ENCODE measurements around the gene DLX3.
A peak's percentile ranks its signal among the peaks of the same experiment; 100 is the strongest.
"Not testable (repeated sequence)": the region's sequence is repeated elsewhere in the genome, so short reads cannot be mapped to it uniquely, and the experiment has no call there.

DLX3 gene

DNA sequence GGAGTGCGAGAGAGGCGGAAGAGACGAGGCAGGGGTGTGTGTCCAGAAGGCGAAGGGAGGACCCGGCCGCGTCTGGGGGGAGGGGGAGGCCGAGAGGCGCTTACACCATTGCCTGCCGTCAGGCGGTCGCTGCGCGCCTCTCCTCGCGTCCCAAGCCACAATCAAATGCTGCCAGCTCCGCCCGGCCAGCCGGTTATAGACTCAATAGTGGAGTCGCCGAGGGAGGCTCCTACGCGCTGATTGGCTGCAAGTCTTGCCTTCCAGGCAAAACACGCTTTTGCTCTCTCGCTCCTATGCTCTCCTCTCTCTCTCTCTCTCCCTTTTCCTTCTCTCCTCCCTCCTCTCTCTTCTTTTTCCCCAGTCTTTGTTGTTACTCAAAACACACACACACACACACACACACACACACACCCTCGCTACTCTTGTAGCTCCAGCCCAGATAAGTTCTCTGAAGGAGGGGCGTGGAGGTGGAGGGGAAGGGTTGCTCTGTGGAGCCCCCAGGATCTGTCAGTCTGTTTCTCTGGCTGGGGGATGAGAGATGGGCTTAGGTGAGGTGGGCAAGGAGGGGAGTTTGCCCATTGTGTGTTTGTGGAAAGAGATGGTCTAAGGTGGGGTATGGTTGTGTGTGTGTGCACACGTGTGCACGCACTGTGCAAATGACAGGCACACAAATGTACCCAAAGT is at the start of gene DLX3:
Gene DLX3 (minus strand): TSS at position 170 of the 684 bp plus-strand sequence. CDS start 226 bp downstream, outside the sequence.
- DNase-seq (ENCODE audit: low read depth) = no peak

GRCh38 chr17:50044483-50044882 is 49.5 kb upstream of the DLX3 start:
- no peak for DNase-seq (ENCODE audit: low read depth)

GRCh38 chr17:50043290-50044148 is 48.5 kb upstream of the DLX3 start:
- no peak for DNase-seq (ENCODE audit: low read depth)

DNA sequence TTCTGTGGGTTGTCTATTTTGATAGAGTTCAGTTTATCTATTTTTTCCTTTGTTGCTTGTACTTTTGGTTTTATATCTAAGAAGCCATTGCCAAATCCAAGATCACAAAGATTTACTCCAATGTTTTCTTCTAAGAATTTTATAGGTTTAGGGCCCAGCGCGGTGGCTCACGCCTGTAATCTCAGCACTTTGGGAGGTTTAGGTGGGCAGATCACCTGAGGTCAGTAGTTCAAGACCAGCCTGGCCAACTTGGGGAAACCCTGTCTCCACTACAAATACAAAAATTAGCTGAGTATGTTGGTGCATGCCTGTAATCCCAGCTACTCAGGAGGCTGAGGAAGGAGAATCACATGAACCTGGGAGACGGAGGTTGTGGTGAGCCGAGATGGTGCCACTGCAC is 47.2 kb upstream of the DLX3 start:
- no peak for DNase-seq (ENCODE audit: low read depth)

DNA sequence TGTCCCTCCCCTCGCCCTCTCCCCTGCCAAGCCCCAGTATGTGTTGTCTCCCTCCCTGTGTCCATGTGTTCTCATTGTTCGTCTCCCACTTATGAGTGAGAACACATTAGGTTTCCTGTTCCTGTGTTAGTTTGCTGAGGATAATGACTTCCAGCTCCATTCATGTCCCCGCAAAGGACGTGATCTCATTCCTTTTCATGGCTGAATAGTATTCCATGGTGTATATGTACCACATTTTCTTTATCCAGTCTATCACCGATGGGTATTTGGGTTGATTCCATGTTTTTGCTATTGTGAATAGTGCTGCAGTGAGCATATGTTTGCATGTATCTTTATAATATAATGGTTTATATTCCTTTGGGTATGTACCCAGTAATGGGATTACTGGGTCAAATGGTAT is 45.5 kb upstream of the DLX3 start:
- DNase-seq (ENCODE audit: low read depth) = not testable (repeated sequence)

GRCh38 chr17:50039058-50039457 is 44.0 kb upstream of the DLX3 start:
- DNase-seq (ENCODE audit: low read depth) = no peak

GRCh38 chr17:50037321-50038107 is 42.5 kb upstream of the DLX3 start:
- no peak for DNase-seq (ENCODE audit: low read depth)

DNA sequence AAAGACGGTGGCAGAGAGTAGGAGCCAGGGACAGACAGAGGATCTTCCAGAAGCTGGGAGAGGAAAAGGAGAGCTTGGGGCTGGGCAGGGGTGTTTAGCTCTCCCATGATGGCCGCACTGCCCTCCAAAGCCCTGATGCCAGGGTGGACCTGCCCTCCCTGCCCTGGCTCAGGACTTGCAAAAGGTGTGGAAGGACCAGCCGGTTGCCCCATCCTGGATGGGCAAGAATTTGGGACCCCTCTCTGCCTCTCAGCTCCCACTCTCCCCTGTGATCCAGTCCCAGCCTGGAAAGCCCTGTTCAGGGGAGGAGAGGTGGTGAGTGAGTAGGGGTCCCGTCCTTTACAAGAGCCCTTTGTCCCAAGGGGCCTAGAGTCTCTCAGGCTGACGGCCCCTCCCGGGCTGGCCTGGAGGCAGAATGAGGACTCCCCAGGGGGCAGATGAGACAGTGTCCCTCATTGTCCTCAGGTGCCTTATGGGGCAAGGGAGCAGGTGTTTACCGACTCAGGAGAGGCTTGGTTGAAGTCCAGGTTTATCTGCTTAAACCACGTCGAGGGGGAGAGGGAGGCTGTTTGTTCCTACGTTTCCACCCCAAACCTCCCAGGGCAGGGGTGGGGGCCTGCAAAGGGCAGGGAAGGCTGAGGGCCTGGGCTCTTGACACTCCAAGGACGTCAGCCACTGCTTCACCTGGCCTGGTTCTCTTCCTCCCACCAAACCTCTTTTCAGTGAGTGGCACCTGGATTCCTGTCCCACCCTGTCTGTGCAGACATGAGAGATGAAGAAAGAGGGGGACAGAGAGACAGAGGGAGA is 41.6 kb upstream of the DLX3 start:
- no peak for DNase-seq (ENCODE audit: low read depth)

DNA sequence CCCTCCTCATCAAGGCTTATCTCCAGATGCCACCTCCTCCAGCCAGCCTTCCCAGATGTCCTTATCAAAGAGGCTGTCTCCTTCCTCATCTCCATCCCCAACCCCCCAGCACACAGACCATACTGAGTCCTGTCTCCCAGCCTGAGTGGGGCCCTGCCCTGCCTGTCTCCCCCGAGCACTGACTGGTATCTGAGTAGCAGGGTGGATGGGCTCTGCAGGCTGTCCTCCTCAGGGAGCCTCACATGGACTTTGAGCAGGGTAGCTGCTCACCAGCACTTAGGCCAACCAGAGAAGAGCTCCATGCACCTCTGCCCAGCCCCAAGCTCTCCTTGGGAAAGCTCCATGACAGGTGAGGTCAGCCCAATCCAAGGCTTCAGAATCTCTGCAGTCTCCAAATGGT is 40.9 kb upstream of the DLX3 start:
- DNase-seq (ENCODE audit: low read depth) = no peak

GRCh38 chr17:50035421-50035879 is 40.4 kb upstream of the DLX3 start:
- no peak for DNase-seq (ENCODE audit: low read depth)

DNA sequence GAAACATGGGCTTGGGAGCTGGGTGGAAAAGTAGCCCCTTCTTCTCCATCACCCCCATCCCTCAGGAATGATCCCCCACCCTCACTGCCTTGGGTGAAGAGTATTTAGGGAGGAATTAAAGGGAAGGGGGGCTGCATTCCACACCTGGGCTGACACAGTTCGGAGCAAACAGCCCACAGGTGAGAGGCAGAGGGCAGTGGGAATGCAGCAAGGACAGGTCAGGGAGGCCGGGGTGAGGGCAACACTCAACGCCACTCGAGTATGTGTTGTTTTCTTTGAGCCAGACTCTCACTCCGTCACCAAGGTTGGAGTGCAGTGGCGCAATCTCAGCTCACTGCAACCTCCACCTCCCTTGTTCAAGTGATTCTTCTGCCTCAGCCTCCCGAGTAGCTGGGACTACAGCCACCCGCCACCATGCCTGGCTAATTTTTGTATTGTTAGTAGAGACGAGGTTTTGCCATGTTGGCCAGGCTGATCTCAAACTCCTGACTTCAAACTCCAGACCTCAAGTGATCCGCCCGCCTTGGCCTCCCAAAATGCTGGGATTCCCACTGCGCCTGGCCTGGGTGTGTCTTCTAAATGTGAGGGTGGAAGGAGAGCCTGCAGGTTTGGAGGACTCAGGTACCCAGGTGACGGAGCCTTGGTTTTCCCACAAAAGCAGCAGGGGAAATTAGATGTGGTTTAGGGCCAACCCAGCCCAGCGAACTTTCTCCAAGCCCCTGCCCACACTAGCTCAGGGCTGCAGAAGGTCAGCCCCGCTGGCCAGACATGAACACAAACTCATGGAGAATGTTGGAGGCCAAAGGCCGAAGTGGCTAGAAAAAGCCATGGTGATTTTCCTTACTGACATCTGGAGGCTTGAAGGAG is 39.7 kb upstream of the DLX3 start:
- no peak for DNase-seq (ENCODE audit: low read depth)

- no peak for DNase-seq (ENCODE audit: low read depth)
Observed at GRCh38 chr17:50033316-50033715, 38.3 kb upstream of the DLX3 start.

DNA sequence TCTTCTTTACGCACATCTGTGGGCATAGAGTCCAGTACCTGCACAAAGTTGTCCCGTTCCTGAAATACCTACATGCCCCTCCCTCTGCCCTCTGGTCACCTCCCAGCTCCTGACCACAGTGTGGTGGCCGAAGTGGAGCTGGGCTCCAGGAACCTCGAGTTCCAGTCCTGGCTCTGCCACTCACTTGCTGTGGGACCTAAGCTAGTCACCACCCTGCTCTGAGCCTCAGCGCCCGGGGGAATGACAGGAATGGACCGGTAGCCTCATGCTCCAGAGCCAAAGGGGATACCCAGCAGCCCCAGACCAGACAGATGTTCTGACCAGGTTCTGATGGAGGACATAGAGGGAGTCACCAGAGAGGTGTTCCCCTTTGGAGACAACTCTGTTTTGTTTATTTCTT is 34.2 kb upstream of the DLX3 start:
- no peak for DNase-seq (ENCODE audit: low read depth)

DNA sequence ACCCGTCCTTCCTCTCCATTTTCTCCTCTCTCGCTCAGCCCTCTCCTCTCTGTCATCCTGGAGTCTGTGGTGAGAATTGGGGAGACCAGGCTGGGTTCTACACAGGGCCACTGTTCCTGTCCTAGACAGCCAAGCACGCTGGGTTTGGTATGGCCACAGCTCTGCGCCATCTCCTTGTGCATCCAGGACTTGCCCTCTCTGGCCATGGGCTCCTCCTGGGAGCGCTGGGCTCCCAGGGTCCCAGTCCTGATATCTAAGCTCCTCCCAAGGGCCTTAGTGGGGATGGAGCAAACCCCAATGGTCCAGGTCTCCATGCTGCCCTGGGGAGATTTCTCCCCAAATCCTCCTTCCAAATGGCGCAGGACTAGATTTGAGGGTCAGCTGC is 33.7 kb upstream of the DLX3 start:
- no peak for DNase-seq (ENCODE audit: low read depth)

GRCh38 chr17:50027881-50028735 is 33.1 kb upstream of the DLX3 start:
- DNase-seq (ENCODE audit: low read depth) = no peak

- no peak for DNase-seq (ENCODE audit: low read depth)
Observed at GRCh38 chr17:50027172-50027880, 32.3 kb upstream of the DLX3 start.

GRCh38 chr17:50026837-50027171 is 31.8 kb upstream of the DLX3 start:
- DNase-seq (ENCODE audit: low read depth) = peak; percentile 75

DNA sequence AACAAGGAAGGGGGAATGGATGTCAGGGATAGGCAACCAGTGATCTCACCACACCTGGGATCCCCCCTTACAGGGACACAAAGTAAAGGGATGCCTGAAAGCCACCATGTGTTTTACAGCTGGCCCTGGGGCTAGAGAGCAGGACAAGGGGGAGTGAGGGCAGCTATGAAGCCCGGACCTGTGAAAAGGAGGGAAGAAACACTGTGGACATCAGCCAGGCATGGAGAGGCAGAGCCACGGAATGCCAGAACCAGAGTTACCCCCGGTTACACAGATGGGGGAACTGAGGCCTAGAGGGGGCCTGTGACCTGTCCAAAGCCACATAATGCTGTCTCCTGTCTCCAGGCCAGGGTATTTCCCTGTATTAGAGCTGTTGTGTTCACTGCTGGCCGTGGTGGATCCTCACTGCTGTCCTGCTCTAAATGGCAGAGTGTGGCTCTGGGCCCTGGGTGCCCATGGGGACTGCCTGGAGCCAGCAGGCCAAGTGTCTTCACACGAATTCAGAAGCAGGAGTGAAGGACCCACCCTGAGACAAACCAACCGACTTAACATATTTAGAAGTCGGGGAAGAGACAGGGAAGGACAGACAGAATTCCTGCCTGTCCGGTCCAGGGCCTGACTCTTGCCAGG is 31.1 kb upstream of the DLX3 start:
- no peak for DNase-seq (ENCODE audit: low read depth)

- DNase-seq (ENCODE audit: low read depth) = no peak
Observed at GRCh38 chr17:50024808-50025207, 29.8 kb upstream of the DLX3 start.
